ENCODE data around the gene STRN.

DNA sequence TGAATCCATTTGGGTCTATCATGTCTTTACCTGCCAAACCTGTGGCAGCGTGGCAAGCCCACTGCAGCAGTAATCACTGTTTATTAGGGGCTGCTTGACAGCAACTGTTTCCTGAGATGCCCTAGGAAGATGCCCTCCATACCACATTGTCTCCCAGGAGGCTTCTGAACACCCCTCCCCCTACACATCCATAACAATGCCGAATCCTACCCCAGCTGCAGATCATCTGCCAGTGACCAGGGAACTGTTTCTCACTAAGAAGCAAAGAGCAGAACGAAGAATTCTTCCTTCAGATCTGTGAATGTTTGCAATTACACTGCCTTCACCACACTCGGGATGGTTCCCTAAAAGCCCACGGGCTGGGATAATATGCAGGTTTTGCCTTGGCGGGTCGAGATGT, 142.1 kb downstream of the STRN start:
- TF ChIP-seq POLR2A (IDR thresholded peaks at IDR 0.05; ENCODE audit: extremely low read depth, insufficient read length) (no peak), MYC (IDR thresholded peaks at IDR 0.05; ENCODE audit: low read depth, low read length) (no peak)
- TF ChIP-seq, protein P1, sequence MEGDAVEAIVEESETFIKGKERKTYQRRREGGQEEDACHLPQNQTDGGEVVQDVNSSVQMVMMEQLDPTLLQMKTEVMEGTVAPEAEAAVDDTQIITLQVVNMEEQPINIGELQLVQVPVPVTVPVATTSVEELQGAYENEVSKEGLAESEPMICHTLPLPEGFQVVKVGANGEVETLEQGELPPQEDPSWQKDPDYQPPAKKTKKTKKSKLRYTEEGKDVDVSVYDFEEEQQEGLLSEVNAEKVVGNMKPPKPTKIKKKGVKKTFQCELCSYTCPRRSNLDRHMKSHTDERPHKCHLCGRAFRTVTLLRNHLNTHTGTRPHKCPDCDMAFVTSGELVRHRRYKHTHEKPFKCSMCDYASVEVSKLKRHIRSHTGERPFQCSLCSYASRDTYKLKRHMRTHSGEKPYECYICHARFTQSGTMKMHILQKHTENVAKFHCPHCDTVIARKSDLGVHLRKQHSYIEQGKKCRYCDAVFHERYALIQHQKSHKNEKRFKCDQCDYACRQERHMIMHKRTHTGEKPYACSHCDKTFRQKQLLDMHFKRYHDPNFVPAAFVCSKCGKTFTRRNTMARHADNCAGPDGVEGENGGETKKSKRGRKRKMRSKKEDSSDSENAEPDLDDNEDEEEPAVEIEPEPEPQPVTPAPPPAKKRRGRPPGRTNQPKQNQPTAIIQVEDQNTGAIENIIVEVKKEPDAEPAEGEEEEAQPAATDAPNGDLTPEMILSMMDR (IDR thresholded peaks at IDR 0.05; ENCODE audit: low read depth, low read length), result no peak

Measured in NB4 (cell line).